HepG2 (cell line): Measurements from ENCODE around the gene IFT88. TPM values are rescaled to one million over a fixed set of nuclear protein-coding genes. Genes with fewer than 3 reads are reported as not detected.

Experiments
- ATAC-seq: fragments of 200-7000 bp; cut with Tn5 transposase; 3 replicates; pipeline ENCODE4 v1.9.1; 2020; ENCODE audit warnings: mild to moderate bottlenecking, moderate library complexity
- BruUV-seq: library from RNA; stranded (reverse); fragments of 400-500 nt; replicated peaks from 2 replicates; lab custom pipeline; 2021; lab: Mats Ljungman, UMichigan
- CTCF ChIA-PET: fragments of 300-600 bp; formaldehyde crosslinking; extraction: SDS; loops from one replicate; lab custom pipeline; 2021; ENCODE audit warnings: low total read pairs, inconsistent platforms, low intra/inter-chr PET ratio; lab: Yijun Ruan, JAX
- POLR2A ChIA-PET: fragments of 350-600 bp; sonication (Branson Sonifier 250); formaldehyde crosslinking; loops from one replicate; lab custom pipeline; 2020; ENCODE audit warnings: antibody characterized with exemption, inconsistent platforms; lab: Yijun Ruan, JAX
- DNase-seq: peaks from one replicate; pipeline ENCODE4 v3.0.0-alpha.2; 2015; ENCODE audit warnings: low spot score
- FAIRE-seq: peaks from 3 replicates; lab custom pipeline; 2011; peaks lifted over from hg19 to GRCh38; lab: Jason Lieb, UNC
- H2AFZ ChIP-seq: one replicate; pipeline ENCODE4 v1.6.1; 2011; ENCODE audit warnings: low read length, inconsistent platforms
- H3K27ac ChIP-seq: fragments of 300-600 bp; 3 replicates; pipeline ENCODE4 v1.8.0; 2011; ENCODE audit warnings: mixed run types, mild to moderate bottlenecking, mixed read lengths, low read length, inconsistent platforms; ENCODE audit not compliant: insufficient read depth; ENCODE audit errors: extremely low read length
- H3K27me3 ChIP-seq, 2 experiments: fragments of 200-600 bp in 1 of 2; 2 replicates in 1 of 2; 3 replicates in 1 of 2; pipeline versions ENCODE4 v1.6.0 to v1.8.0; 2011; ENCODE audit warnings: low read length in 2 of 2, mild to moderate bottlenecking in 2 of 2, moderate library complexity in 2 of 2, inconsistent platforms in 1 of 2; ENCODE audit not compliant: insufficient read depth in 2 of 2, control insufficient read depth in 1 of 2
- H3K36me3 ChIP-seq, 2 experiments: fragments of 200-600 bp in 1 of 2; replicated peaks in 1 of 2; 2 replicates in 1 of 2; 3 replicates in 1 of 2; pipeline versions ENCODE4 v1.5.1 to v1.8.0; 2011; ENCODE audit warnings: low read length in 2 of 2, inconsistent platforms in 1 of 2; ENCODE audit not compliant: insufficient read depth in 2 of 2, control insufficient read depth in 1 of 2
- H3K4me1 ChIP-seq: 2 replicates; pipeline ENCODE4 v1.5.1; 2012; ENCODE audit warnings: low read length, inconsistent platforms; ENCODE audit not compliant: insufficient read depth
- H3K4me2 ChIP-seq: 2 replicates; pipeline ENCODE4 v1.6.0; 2011; ENCODE audit warnings: low read depth, low read length, inconsistent platforms
- H3K4me3 ChIP-seq, 3 experiments: fragments of 200-600 bp in 1 of 3; sonication (generic), shearing (Covaris generic) in 1 of 3; replicated peaks in 1 of 3; 2 replicates each; pipeline ENCODE4 v1.5.1; 2011 to 2016; ENCODE audit warnings: low read length in 3 of 3, inconsistent platforms in 2 of 3, low read depth in 2 of 3, mild to moderate bottlenecking in 2 of 3, control low read depth in 1 of 3, mixed read lengths in 1 of 3; ENCODE audit not compliant: insufficient read depth in 1 of 3
- H3K79me2 ChIP-seq: one replicate; pipeline ENCODE4 v1.6.1; 2011; ENCODE audit warnings: low read length, inconsistent platforms; ENCODE audit not compliant: insufficient read depth
- H3K9ac ChIP-seq: 2 replicates; pipeline ENCODE4 v1.6.0; 2011; ENCODE audit warnings: mild to moderate bottlenecking, low read depth, low read length, inconsistent platforms; ENCODE audit not compliant: insufficient read depth
- H3K9me3 ChIP-seq: 2 replicates; pipeline ENCODE4 v1.5.1; 2012; ENCODE audit warnings: mild to moderate bottlenecking, low read length
- H4K20me1 ChIP-seq: 2 replicates; pipeline ENCODE4 v1.6.0; 2011; ENCODE audit warnings: inconsistent platforms, mild to moderate bottlenecking, low read length, moderate library complexity; ENCODE audit not compliant: insufficient read depth
- ATF1 ChIP-seq: IDR thresholded peaks from 2 replicates; pipeline ENCODE4 v1.6.1; 2016; ENCODE audit warnings: mild to moderate bottlenecking, control low read depth
- ATF5 ChIP-seq: sonication (generic); formaldehyde crosslinking; IDR thresholded peaks from 2 replicates; pipeline ENCODE4 v1.4.0; 2020; ENCODE audit warnings: mild to moderate bottlenecking, low read depth, missing genetic modification reagents
- ATF6 ChIP-seq: sonication (generic); formaldehyde crosslinking; conservative IDR thresholded peaks from 2 replicates; pipeline ENCODE4 v1.4.0; 2020; ENCODE audit warnings: missing genetic modification reagents
- ATRX ChIP-seq: sonication (generic); formaldehyde crosslinking; IDR thresholded peaks from 2 replicates; pipeline ENCODE4 v1.4.0; 2020; ENCODE audit warnings: missing genetic modification reagents, borderline replicate concordance
- EHMT2 ChIP-seq: fragments of 200-600 bp; sonication (generic); IDR thresholded peaks from 2 replicates; pipeline ENCODE4 v1.7.0; 2017; ENCODE audit warnings: antibody characterized with exemption, low read depth, low read length, borderline replicate concordance
- GLI4 ChIP-seq: sonication (generic); formaldehyde crosslinking; IDR thresholded peaks from 2 replicates; pipeline ENCODE4 v1.5.1; 2020; ENCODE audit warnings: missing genetic modification reagents, mild to moderate bottlenecking, moderate library complexity, borderline replicate concordance
- IRX3 ChIP-seq: sonication (generic); formaldehyde crosslinking; IDR thresholded peaks from 2 replicates; pipeline ENCODE4 v1.8.1; 2023; ENCODE audit warnings: mild to moderate bottlenecking, low read depth, missing genetic modification reagents, borderline replicate concordance
- KDM1A ChIP-seq: IDR thresholded peaks from 2 replicates; pipeline ENCODE4 v1.6.1; 2016; ENCODE audit warnings: missing compliant biosample characterization
- SMYD3 ChIP-seq: sonication (generic); formaldehyde crosslinking; IDR thresholded peaks from 2 replicates; pipeline ENCODE4 v1.8.1; 2023; ENCODE audit warnings: mild to moderate bottlenecking, missing genetic modification reagents
- ZBTB20 ChIP-seq: sonication (generic); formaldehyde crosslinking; IDR thresholded peaks from 2 replicates; pipeline ENCODE4 v1.8.1; 2023; ENCODE audit warnings: missing genetic modification reagents, low read depth, mild to moderate bottlenecking, borderline replicate concordance
- ZC3H13 ChIP-seq: sonication (generic); formaldehyde crosslinking; IDR thresholded peaks from 2 replicates; pipeline ENCODE4 v1.8.1; 2023; ENCODE audit warnings: mild to moderate bottlenecking, missing genetic modification reagents, moderate library complexity
- ZMYM3 ChIP-seq: sonication (generic); formaldehyde crosslinking; IDR thresholded peaks from 2 replicates; pipeline ENCODE4 v1.5.1; 2020; ENCODE audit warnings: mild to moderate bottlenecking, missing genetic modification reagents
- ZNF124 ChIP-seq: sonication (generic); formaldehyde crosslinking; IDR thresholded peaks from 2 replicates; pipeline ENCODE4 v1.4.0; 2020; ENCODE audit warnings: missing genetic modification reagents
- ZNF292 ChIP-seq: sonication (generic); formaldehyde crosslinking; IDR thresholded peaks from 2 replicates; pipeline ENCODE4 v1.8.1; 2022; ENCODE audit warnings: mild to moderate bottlenecking, low read depth, missing genetic modification reagents, borderline replicate concordance
- ZNF296 ChIP-seq: sonication (generic); formaldehyde crosslinking; conservative IDR thresholded peaks from 2 replicates; pipeline ENCODE4 v1.5.0; 2020; ENCODE audit warnings: mild to moderate bottlenecking, missing genetic modification reagents
- ZNF549 ChIP-seq: sonication (generic); formaldehyde crosslinking; IDR thresholded peaks from 2 replicates; pipeline ENCODE4 v1.5.0; 2020; ENCODE audit warnings: missing genetic modification reagents
- ZNF75D ChIP-seq: sonication (generic); formaldehyde crosslinking; IDR thresholded peaks from 2 replicates; pipeline ENCODE4 v1.8.1; 2023; ENCODE audit warnings: missing genetic modification reagents, mild to moderate bottlenecking, borderline replicate concordance
- ZNF784 ChIP-seq: sonication (generic); formaldehyde crosslinking; IDR thresholded peaks from 2 replicates; pipeline ENCODE4 v1.5.1; 2020; ENCODE audit warnings: missing genetic modification reagents, mild to moderate bottlenecking, borderline replicate concordance
- ZNF850 ChIP-seq: sonication (generic); formaldehyde crosslinking; conservative IDR thresholded peaks from 2 replicates; pipeline ENCODE4 v1.9.0; 2021; ENCODE audit warnings: mild to moderate bottlenecking, missing genetic modification reagents
- WGBS: methylation state at CpG from one replicate; pipeline ENCODE4 v1.1.6; 2017; ENCODE audit warnings: low lambda C conversion rate; 5-methylcytosine and 5-hydroxymethylcytosine counted together
- in situ Hi-C: cut with HindIII; loops from 2 replicates; pipeline ENCODE4 v1.10.0; 2017; ENCODE audit warnings: low pct_unique_long_range_greater_than_20kb; ENCODE audit not compliant: extremely low pct_ligation_motif_present
- intact Hi-C: fragments of 100-400 bp; cut with micrococcal nuclease; formaldehyde crosslinking; loops from one replicate; pipeline ENCODE4 v1.10.0; 2022; ENCODE audit not compliant: unreplicated experiment
- polyA plus RNA-seq, 8 experiments: library from polyadenylated mRNA; depleted of rRNA in 3 of 8; stranded (reverse) in 7 of 8; unstranded in 1 of 8; fragments of >200 nt; fragmentation: Illumina TruSeq in 4 of 8; extraction: Trizol in 4 of 8; gene quantifications; 2 replicates each; pipeline versions ENCODE4 v1.2.1 to v1.2.3, GENCODE V29; 2011 to 2016; ENCODE audit warnings: low read depth in 4 of 8, missing spikeins in 1 of 8, mixed read lengths in 1 of 8; ENCODE audit not compliant: insufficient read depth in 1 of 8
- total RNA-seq, 5 experiments: library from RNA; depleted of rRNA; stranded (reverse); fragments of >200 nt; fragmentation: Illumina TruSeq; extraction: Trizol; gene quantifications; 2 replicates each; pipeline ENCODE4 v1.2.3, GENCODE V29; 2016; ENCODE audit warnings: low read depth in 1 of 5

IFT88 gene
- total and polyA plus RNA-seq, 2 of the 13 experiments (the other 11 are each of a cell fraction or from before 2014, with no cell fraction given) = 8.4 to 19.9 TPM

- no peak for TF ChIP-seq ZNF850 (CRISPR knock-in tag)
- TF ChIP-seq ZBTB20 (CRISPR knock-in tag) = no peak
- no peak for TF ChIP-seq KDM1A (CRISPR knock-in tag)
- no peak for TF ChIP-seq GLI4 (CRISPR knock-in tag)
- no peak for TF ChIP-seq ZNF292
- TF ChIP-seq ATF6 (CRISPR knock-in tag) = no peak
- no peak for TF ChIP-seq ZNF296 (CRISPR knock-in tag)
- no peak for TF ChIP-seq ZC3H13 (CRISPR knock-in tag)
- no peak for TF ChIP-seq ZNF124 (CRISPR knock-in tag)
- TF ChIP-seq ZMYM3 (CRISPR knock-in tag) = no peak
Measured at GRCh38 chr13:20585371-20585770, 18.4 kb downstream of the IFT88 start (continued).

GRCh38 chr13:20588529-20589110 lies 21.7 kb downstream of the IFT88 start:
- intact Hi-C loops (no loop called here), in situ Hi-C loops (no loop called here)
- Histone ChIP-seq H3K36me3 (peaks cover 8 to 26% of the 10 kb centered on the region in 2 experiments), H3K79me2 (no peaks in the 10 kb centered on the region), H4K20me1 (no peaks in the 10 kb centered on the region), H3K4me2 (no peak overlapping the region), H2AFZ (no peak overlapping the region), H3K4me3 (no peak overlapping the region), H3K9me3 (peaks cover 15% of the 10 kb centered on the region), H3K27ac (no peak overlapping the region), H3K4me1 (no peaks in the 10 kb centered on the region), H3K27me3 (no peaks in the 10 kb centered on the region), H3K9ac (no peak overlapping the region)
- no TSS peak for BruUV-seq
- 94% methylated on average over 4 of the region's 4 CpGs for WGBS
- POLR2A ChIA-PET = no interaction called here
- TF ChIP-seq ATRX (CRISPR knock-in tag) (no peak), EHMT2 (no peak), ATF5 (CRISPR knock-in tag) (no peak), ATF1 (no peak), ZNF784 (no peak), IRX3 (CRISPR knock-in tag) (no peak), ZNF549 (CRISPR knock-in tag) (no peak), ZNF75D (no peak), SMYD3 (CRISPR knock-in tag) (no peak)
- ATAC-seq (no peak), FAIRE-seq (no peak), DNase-seq (no peak)
- CTCF ChIA-PET = no interaction called here
